HUDEP-2 (cell line): Measurements from ENCODE around the gene CELA3A.
"Not testable (repeated sequence)": the region's sequence is repeated elsewhere in the genome, so short reads cannot be mapped to it uniquely, and the experiment has no call there.

ENCODE experiments used
- DNase-seq, 76 experiments: peaks; one replicate each; lab custom pipeline; 2025; ENCODE audit not compliant: unreplicated experiment in 76 of 76; lab: John Stamatoyannopoulos, UW

CELA3A gene

GRCh38 chr1:22012752-22013151 lies 11.3 kb downstream of the CELA3A start:
- not testable (repeated sequence) for DNase-seq

GRCh38 chr1:22014575-22015206 lies 13.2 kb downstream of the CELA3A start:
- not testable (repeated sequence) for DNase-seq

GRCh38 chr1:22018583-22019559 lies 17.4 kb downstream of the CELA3A start:
- peak in 62 of 76 experiments; percentile 4 to 78 (median 40) for DNase-seq

GRCh38 chr1:22021061-22021460 lies 19.6 kb downstream of the CELA3A start:
- DNase-seq, result peak in 2 of 76 experiments; percentile 7 to 9

- DNase-seq, result peak in 7 of 76 experiments; percentile 30 to 76 (median 49)
Measured at GRCh38 chr1:22024485-22025367, 23.3 kb downstream of the CELA3A start.

- peak in 75 of 76 experiments; percentile 42 to 95 (median 80) for DNase-seq
Measured at GRCh38 chr1:22025368-22026155, 24.1 kb downstream of the CELA3A start.

- DNase-seq, result no peak
Measured at GRCh38 chr1:22026924-22027289, 25.4 kb downstream of the CELA3A start.

GRCh38 chr1:22030057-22030456 lies 28.6 kb downstream of the CELA3A start:
- DNase-seq, result no peak

GRCh38 chr1:22030473-22030872 lies 29.0 kb downstream of the CELA3A start:
- no peak for DNase-seq

- DNase-seq, result no peak
Measured at GRCh38 chr1:22031214-22031962, 29.9 kb downstream of the CELA3A start.

- not testable (repeated sequence) for DNase-seq
Measured at GRCh38 chr1:22034834-22035233, 33.4 kb downstream of the CELA3A start.

GRCh38 chr1:22037520-22037919 lies 36.1 kb downstream of the CELA3A start:
- DNase-seq, result no peak

- DNase-seq, result no peak
Measured at GRCh38 chr1:22038036-22038435, 36.6 kb downstream of the CELA3A start.

GRCh38 chr1:22039594-22040285 lies 38.3 kb downstream of the CELA3A start:
- DNase-seq, result peak in 75 of 76 experiments; percentile 18 to 96 (median 88)

GRCh38 chr1:22040286-22040623 lies 38.8 kb downstream of the CELA3A start:
- DNase-seq, result no peak

GRCh38 chr1:22041505-22041904 lies 40.0 kb downstream of the CELA3A start:
- no peak for DNase-seq

- DNase-seq, result no peak
Measured at GRCh38 chr1:22043198-22043769, 41.8 kb downstream of the CELA3A start.

GRCh38 chr1:22044690-22045420 lies 43.4 kb downstream of the CELA3A start:
- no peak for DNase-seq
